AG09319 (cell line): ENCODE results near the gene ALKBH3.
A peak's percentile ranks its signal among the peaks of the same experiment; 100 is the strongest.

ENCODE experiments used
- DNase-seq: peaks from one replicate; pipeline ENCODE4 v3.0.0-alpha.2; 2010; ENCODE audit warnings: low read depth; ENCODE audit errors: extremely low read depth
- TF ChIP-seq, protein P1 (sequence below): IDR thresholded peaks from 2 replicates; pipeline ENCODE4 v1.5.1; 2011; ENCODE audit warnings: low read depth, mild to moderate bottlenecking, inconsistent platforms, low read length, moderate library complexity

ALKBH3 gene

DNA sequence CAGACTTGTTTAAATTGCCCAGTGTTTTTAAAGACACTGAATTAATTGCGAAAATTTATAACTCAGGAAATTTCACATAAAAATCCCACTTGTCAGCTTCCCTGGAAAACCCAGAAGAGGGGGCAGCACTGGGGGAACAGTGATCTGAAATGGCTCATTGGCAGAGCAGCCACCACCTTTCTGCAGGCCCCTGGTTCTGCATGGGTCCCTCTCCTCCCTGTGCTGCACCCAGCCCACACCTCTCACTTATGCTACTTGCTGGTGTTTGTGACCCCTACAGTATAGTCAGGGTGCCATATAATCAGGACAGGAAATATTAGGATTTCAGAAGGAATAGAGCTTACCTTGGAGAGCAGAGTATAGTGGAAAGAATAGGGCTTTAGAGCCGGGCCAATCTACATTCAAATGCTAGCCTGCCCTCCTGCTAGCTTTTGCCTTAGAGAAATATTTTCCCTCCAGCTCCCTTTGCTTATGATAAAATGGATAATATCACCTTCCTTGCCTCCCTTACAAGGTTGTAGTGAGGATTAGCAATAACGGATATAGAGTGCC, 33.3 kb downstream of the ALKBH3 start:
- TF ChIP-seq, protein P1, sequence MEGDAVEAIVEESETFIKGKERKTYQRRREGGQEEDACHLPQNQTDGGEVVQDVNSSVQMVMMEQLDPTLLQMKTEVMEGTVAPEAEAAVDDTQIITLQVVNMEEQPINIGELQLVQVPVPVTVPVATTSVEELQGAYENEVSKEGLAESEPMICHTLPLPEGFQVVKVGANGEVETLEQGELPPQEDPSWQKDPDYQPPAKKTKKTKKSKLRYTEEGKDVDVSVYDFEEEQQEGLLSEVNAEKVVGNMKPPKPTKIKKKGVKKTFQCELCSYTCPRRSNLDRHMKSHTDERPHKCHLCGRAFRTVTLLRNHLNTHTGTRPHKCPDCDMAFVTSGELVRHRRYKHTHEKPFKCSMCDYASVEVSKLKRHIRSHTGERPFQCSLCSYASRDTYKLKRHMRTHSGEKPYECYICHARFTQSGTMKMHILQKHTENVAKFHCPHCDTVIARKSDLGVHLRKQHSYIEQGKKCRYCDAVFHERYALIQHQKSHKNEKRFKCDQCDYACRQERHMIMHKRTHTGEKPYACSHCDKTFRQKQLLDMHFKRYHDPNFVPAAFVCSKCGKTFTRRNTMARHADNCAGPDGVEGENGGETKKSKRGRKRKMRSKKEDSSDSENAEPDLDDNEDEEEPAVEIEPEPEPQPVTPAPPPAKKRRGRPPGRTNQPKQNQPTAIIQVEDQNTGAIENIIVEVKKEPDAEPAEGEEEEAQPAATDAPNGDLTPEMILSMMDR = no peak
- no peak for DNase-seq

DNA sequence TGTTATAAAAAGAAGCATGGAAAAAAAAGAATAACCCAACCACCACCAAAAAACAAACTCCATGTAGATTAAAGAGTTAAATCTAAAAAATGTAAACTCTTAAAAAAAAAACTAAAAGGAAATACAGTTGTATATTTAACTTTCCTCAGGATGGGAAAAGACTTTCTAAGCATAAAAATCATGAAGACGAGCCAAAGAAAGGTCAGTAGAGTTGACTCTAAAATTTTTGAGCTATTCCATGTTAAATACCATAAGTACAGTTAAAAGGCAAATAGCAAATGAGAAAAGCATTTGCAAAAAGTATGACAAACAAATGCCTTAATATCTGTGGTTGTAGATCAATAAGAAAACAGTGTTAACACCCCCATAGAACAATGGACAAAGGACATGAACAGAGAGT, 33.8 kb downstream of the ALKBH3 start:
- TF ChIP-seq, protein P1 = no peak
- DNase-seq = no peak

DNA sequence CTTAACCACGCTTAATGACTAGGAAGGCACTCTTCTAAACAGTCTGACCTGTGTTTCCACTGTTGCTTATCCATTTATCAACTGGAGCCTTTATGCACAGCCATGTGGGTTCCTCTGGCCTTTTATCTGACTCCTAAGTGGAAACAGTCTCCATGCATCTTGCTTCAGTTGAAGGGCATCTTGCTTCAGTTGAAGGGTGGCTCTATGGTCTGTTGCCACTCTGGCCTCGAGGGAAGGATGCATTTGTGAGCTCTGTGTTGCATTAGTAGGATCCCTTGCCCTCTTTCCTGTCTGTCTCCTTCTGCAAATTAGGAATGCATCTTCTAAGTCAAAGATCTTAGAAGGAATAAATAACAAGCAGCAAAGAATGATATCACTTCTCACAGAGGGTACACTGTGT, 36.0 kb downstream of the ALKBH3 start:
- no peak for DNase-seq
- TF ChIP-seq, protein P1 = no peak

DNA sequence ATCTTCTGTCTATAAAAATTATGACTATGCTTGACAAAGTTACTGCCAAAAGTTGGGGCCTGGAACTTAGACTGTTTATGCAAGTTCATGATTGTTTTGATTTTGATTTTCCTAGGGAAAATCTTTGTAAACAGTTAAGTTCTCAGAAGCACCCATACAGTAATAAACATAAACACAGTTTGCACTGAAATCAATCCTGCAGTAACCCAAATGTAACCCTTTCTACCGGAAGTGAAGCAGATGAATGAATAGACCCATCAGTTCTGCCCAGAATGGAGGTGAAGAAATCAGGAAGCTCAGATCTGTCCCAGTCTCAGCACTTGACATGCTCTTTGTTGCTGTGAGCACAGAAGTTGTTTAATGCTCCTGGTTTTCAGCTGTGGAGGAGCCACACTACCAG, 37.2 kb downstream of the ALKBH3 start:
- TF ChIP-seq, protein P1 = no peak
- DNase-seq = no peak

DNA sequence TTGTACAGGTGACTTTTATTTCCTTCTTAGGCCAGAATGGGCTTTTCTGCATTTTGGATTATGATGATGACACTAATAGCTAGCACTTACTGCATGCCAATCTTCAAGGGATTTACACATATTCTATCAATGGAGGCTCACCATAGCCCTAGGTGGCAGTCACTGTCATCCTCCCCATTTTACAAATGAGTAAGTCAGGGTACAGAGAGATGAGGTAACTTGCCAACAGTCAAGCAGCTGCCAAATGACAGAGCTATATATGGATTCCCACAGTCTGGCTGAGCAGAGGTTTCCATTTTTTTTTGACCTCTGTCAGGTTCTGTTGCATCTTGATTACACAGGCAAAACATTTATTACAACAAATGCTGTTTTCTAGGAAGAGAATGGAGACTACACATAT, 38.0 kb downstream of the ALKBH3 start:
- DNase-seq = no peak

DNA sequence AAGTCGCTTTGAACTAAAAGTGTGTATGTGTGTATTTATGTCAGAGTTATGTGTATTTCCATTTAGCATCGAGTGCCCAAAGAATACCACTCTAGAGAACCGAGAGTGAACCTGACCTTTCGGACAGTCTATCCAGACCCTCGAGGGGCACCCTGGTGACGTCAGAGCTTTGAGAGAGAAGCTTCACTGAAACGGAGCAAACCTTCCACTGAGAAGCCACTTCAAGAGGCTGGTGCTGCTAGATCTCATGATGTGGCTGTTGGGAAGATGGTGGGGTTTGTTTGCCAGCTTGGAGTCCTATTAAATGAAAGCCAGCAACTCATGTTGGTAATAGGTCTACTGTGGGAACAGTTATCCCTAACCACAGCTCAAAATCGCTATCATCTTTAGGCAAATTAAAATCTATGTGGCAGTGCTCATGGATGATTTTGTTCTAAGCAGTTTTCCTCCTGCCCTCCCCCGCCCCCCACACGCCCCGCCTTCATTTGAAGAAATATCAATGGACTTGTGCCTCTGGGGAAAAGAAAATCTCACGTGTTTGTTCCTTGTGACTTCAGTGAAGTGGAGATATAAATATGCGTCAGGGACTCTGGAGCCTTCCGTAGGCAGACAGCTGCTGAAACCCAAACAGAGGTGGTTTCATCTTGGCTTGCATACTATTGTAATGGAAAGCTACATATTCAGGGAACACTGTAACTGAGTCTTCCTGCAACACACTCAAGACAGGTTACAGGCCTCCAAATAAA, 39.4 kb downstream of the ALKBH3 start:
- DNase-seq = no peak
- TF ChIP-seq, protein P1 = no peak

More for the DNA sequence above, 38.0 kb downstream of the ALKBH3 start:
- TF ChIP-seq, protein P1 = no peak

DNA sequence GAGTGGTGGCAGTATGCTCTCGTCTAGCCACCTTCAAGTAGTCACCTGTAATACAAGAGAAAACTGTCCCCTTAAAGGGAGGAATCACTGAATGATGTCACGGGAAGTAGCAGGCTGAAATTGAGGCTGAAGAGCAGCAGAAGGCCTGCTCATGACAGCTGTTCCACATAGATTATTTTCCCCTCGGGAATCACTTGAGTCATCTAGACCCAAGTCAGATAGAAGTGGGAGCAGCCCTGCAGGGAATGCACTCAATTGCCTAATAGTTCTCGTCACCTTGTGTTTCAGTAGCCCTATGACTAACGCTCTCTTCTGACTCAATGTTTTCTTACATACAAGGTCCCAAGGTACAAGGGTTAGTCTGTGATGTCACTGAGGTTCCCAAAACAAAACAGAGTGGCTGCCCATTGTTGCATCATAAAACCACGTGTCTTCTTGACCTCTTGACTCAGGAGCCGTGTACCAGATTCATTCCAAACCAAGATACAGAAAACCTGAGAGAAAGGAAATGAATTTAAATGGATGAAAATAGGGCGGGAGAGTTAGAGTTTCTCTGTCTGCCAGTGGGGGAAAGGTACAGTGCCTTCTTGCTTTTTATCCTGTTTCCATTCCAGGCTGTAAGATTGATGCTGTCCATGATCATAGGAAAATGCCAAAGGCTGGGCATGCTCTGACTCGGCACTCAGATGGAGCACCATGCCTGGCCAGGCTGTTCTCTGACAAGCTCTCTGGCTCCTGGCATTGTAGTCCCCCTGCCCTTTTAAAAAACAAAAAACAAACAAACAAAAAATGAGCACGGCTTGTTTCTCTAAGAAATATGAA, 40.2 kb downstream of the ALKBH3 start:
- TF ChIP-seq, protein P1 = no peak
- DNase-seq = peak; percentile 90
